ENCODE measurements around the gene SNX8. TPM values are rescaled to one million over a fixed set of nuclear protein-coding genes. Genes with fewer than 3 reads are reported as not detected.

Gene SNX8
- total and polyA plus RNA-seq, 9 of the 15 experiments (the other 6 are each of a cell fraction or from before 2014, with no cell fraction given): 2.7 to 51.6 (median 16.9) TPM

DNA sequence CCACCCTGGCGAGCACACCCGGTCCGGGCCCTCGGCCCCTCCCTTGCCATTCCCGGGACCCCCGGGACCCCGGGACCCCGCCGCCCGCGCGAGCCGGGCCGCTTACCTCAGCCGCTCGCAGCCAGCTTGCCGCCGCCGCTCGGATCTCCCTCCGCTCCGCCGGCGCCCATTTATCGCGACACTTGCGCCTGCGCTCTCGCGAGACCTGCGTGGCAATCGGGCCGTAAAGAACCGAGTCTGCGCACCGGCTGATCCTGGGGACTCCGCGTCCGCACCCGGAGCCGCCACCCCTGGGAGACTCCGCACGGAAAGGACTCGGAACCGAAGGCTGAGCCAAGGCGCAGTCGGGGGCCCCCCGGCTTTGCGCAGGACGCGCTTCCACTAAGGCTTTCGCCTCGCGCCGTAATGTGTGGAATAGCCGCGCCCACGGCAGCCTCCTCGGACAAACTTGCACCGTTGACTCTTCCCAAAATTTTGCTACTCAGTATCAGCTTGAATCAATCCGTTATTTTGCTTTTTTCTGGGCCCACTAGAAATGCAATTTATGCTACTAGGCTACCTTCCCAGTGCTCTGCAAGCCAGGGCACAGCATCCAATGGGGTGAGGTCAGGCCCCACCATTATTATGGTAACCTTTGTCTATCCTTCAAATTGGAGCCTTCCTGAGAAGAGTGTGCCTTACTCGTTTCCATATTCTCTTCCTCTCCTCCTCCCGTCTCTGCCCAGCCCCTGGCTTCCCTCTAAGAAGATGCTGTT is 81.3 kb downstream of the SNX8 start, which contains the start of gene MAD1L1 (continued):
- TF ChIP-seq, protein P1, sequence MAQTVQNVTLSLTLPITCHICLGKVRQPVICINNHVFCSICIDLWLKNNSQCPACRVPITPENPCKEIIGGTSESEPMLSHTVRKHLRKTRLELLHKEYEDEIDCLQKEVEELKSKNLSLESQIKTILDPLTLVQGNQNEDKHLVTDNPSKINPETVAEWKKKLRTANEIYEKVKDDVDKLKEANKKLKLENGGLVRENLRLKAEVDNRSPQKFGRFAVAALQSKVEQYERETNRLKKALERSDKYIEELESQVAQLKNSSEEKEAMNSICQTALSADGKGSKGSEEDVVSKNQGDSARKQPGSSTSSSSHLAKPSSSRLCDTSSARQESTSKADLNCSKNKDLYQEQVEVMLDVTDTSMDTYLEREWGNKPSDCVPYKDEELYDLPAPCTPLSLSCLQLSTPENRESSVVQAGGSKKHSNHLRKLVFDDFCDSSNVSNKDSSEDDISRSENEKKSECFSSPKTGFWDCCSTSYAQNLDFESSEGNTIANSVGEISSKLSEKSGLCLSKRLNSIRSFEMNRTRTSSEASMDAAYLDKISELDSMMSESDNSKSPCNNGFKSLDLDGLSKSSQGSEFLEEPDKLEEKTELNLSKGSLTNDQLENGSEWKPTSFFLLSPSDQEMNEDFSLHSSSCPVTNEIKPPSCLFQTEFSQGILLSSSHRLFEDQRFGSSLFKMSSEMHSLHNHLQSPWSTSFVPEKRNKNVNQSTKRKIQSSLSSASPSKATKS (CRISPR knock-in tag; IDR thresholded peaks at IDR 0.05): no peak
- peak; percentile 92 for TF ChIP-seq CREM (IDR thresholded peaks at IDR 0.05; ENCODE audit: low read depth)
- TF ChIP-seq ZFP30 (CRISPR knock-in tag; IDR thresholded peaks at IDR 0.05; ENCODE audit: borderline replicate concordance): no peak
- TF ChIP-seq, protein P2, sequence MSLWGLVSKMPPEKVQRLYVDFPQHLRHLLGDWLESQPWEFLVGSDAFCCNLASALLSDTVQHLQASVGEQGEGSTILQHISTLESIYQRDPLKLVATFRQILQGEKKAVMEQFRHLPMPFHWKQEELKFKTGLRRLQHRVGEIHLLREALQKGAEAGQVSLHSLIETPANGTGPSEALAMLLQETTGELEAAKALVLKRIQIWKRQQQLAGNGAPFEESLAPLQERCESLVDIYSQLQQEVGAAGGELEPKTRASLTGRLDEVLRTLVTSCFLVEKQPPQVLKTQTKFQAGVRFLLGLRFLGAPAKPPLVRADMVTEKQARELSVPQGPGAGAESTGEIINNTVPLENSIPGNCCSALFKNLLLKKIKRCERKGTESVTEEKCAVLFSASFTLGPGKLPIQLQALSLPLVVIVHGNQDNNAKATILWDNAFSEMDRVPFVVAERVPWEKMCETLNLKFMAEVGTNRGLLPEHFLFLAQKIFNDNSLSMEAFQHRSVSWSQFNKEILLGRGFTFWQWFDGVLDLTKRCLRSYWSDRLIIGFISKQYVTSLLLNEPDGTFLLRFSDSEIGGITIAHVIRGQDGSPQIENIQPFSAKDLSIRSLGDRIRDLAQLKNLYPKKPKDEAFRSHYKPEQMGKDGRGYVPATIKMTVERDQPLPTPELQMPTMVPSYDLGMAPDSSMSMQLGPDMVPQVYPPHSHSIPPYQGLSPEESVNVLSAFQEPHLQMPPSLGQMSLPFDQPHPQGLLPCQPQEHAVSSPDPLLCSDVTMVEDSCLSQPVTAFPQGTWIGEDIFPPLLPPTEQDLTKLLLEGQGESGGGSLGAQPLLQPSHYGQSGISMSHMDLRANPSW (CRISPR knock-in tag; IDR thresholded peaks at IDR 0.05): peak; percentile 92; the same call in 1 of the 2 replicates
- TF ChIP-seq, protein P3, sequence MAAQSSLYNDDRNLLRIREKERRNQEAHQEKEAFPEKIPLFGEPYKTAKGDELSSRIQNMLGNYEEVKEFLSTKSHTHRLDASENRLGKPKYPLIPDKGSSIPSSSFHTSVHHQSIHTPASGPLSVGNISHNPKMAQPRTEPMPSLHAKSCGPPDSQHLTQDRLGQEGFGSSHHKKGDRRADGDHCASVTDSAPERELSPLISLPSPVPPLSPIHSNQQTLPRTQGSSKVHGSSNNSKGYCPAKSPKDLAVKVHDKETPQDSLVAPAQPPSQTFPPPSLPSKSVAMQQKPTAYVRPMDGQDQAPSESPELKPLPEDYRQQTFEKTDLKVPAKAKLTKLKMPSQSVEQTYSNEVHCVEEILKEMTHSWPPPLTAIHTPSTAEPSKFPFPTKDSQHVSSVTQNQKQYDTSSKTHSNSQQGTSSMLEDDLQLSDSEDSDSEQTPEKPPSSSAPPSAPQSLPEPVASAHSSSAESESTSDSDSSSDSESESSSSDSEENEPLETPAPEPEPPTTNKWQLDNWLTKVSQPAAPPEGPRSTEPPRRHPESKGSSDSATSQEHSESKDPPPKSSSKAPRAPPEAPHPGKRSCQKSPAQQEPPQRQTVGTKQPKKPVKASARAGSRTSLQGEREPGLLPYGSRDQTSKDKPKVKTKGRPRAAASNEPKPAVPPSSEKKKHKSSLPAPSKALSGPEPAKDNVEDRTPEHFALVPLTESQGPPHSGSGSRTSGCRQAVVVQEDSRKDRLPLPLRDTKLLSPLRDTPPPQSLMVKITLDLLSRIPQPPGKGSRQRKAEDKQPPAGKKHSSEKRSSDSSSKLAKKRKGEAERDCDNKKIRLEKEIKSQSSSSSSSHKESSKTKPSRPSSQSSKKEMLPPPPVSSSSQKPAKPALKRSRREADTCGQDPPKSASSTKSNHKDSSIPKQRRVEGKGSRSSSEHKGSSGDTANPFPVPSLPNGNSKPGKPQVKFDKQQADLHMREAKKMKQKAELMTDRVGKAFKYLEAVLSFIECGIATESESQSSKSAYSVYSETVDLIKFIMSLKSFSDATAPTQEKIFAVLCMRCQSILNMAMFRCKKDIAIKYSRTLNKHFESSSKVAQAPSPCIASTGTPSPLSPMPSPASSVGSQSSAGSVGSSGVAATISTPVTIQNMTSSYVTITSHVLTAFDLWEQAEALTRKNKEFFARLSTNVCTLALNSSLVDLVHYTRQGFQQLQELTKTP (IDR thresholded peaks at IDR 0.05; ENCODE audit: low read depth in 1 of 2, partially characterized antibody in 2 of 2): peak in 1 of 2 experiments; percentile 96
- peak; percentile 69; the same call in 1 of the 2 replicates for TF ChIP-seq PHF8 (IDR thresholded peaks at IDR 0.05; ENCODE audit: borderline replicate concordance, low read length)
- peak; percentile 77 for TF ChIP-seq ATF7 (IDR thresholded peaks at IDR 0.05)
- no peak for TF ChIP-seq EZH2 (IDR thresholded peaks at IDR 0.05; ENCODE audit: borderline replicate concordance, low read depth, low read length)
- no peak for TF ChIP-seq MTF1 (CRISPR knock-in tag; IDR thresholded peaks at IDR 0.05; ENCODE audit: borderline replicate concordance)
- TF ChIP-seq SMAD4 (CRISPR knock-in tag; conservative IDR thresholded peaks at IDR 0.05): peak; percentile 58; the same call in 1 of the 2 replicates
- no peak for TF ChIP-seq NFE2L1 (tag; IDR thresholded peaks at IDR 0.05; ENCODE audit: borderline replicate concordance, low read depth)
- TF ChIP-seq, protein P4, sequence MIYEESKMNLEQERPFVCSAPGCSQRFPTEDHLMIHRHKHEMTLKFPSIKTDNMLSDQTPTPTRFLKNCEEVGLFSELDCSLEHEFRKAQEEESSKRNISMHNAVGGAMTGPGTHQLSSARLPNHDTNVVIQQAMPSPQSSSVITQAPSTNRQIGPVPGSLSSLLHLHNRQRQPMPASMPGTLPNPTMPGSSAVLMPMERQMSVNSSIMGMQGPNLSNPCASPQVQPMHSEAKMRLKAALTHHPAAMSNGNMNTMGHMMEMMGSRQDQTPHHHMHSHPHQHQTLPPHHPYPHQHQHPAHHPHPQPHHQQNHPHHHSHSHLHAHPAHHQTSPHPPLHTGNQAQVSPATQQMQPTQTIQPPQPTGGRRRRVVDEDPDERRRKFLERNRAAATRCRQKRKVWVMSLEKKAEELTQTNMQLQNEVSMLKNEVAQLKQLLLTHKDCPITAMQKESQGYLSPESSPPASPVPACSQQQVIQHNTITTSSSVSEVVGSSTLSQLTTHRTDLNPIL (CRISPR knock-in tag; IDR thresholded peaks at IDR 0.05): no peak

Measured in K562 (cell line).